ENCODE results near the gene HCN3.

DNA sequence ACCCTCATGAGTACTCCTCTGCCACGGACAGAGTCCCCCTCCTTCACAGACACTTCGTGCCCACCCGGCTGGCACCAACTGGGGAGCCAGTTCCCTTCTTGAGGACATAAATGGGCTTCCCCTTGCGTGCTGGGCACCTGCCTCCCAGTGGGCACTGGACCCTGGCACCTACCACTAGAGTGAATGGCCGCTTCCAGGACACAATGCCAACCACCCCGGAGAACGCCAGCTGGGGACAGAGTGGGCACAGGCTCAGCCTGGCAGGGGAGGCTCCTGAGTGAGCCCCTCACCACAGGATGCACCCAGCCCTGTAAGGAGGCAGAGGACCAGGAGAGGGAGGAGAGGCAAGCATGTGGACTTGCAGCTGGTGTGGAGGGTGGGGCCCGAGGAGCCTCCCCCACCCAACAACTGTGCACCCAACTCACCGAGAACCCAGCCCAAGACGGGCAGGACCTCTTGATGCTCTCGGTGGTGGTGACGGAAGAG lies 23.0 kb upstream of the HCN3 start:
- TF ChIP-seq, protein P1, sequence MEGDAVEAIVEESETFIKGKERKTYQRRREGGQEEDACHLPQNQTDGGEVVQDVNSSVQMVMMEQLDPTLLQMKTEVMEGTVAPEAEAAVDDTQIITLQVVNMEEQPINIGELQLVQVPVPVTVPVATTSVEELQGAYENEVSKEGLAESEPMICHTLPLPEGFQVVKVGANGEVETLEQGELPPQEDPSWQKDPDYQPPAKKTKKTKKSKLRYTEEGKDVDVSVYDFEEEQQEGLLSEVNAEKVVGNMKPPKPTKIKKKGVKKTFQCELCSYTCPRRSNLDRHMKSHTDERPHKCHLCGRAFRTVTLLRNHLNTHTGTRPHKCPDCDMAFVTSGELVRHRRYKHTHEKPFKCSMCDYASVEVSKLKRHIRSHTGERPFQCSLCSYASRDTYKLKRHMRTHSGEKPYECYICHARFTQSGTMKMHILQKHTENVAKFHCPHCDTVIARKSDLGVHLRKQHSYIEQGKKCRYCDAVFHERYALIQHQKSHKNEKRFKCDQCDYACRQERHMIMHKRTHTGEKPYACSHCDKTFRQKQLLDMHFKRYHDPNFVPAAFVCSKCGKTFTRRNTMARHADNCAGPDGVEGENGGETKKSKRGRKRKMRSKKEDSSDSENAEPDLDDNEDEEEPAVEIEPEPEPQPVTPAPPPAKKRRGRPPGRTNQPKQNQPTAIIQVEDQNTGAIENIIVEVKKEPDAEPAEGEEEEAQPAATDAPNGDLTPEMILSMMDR (IDR thresholded peaks at IDR 0.05), result no peak
- TF ChIP-seq EZH2 (IDR thresholded peaks at IDR 0.05; ENCODE audit: borderline replicate concordance, insufficient read depth, low read depth, low read length, poor library complexity, severe bottlenecking), result no peak
